ENCODE data around the gene KLC3.

KLC3 gene

GRCh38 chr19:45296355-45296754 is 44.2 kb upstream of the KLC3 start:
- Histone ChIP-seq H3K27me3 (replicated peaks; ENCODE audit: control insufficient read depth, insufficient read depth, low read length) (no peaks in the 10 kb centered on the region), H3K4me3 (replicated peaks; ENCODE audit: low read depth, low read length) (no peak overlapping the region), H3K36me3 (ENCODE audit: control insufficient read depth, insufficient read depth, low read length) (peaks cover 1% of the 10 kb centered on the region)
- DNase-seq (ENCODE audit: extremely low read depth, insufficient read length), result no peak
- TF ChIP-seq CTCF (IDR thresholded peaks at IDR 0.05; ENCODE audit: insufficient read depth, low read length, poor library complexity, severe bottlenecking), result no peak

- H3K36me3 ChIP-seq (ENCODE audit: control insufficient read depth, insufficient read depth, low read length), result peaks cover 1% of the 10 kb centered on the region
- no peak overlapping the region for H3K4me3 ChIP-seq (replicated peaks; ENCODE audit: low read depth, low read length)
- no peak for DNase-seq (ENCODE audit: extremely low read depth, insufficient read length)
- H3K27me3 ChIP-seq (replicated peaks; ENCODE audit: control insufficient read depth, insufficient read depth, low read length), result no peaks in the 10 kb centered on the region
- no peak for TF ChIP-seq CTCF (IDR thresholded peaks at IDR 0.05; ENCODE audit: insufficient read depth, low read length, poor library complexity, severe bottlenecking)
These were observed 42.9 kb upstream of the KLC3 start for GRCh38 chr19:45297674-45298073.

GRCh38 chr19:45298264-45298663 is 42.3 kb upstream of the KLC3 start:
- peaks cover 1% of the 10 kb centered on the region for H3K36me3 ChIP-seq (ENCODE audit: control insufficient read depth, insufficient read depth, low read length)
- no peak for DNase-seq (ENCODE audit: extremely low read depth, insufficient read length)
- no peak overlapping the region for H3K4me3 ChIP-seq (replicated peaks; ENCODE audit: low read depth, low read length)
- TF ChIP-seq CTCF (IDR thresholded peaks at IDR 0.05; ENCODE audit: insufficient read depth, low read length, poor library complexity, severe bottlenecking), result no peak
- H3K27me3 ChIP-seq (replicated peaks; ENCODE audit: control insufficient read depth, insufficient read depth, low read length), result no peaks in the 10 kb centered on the region

DNA sequence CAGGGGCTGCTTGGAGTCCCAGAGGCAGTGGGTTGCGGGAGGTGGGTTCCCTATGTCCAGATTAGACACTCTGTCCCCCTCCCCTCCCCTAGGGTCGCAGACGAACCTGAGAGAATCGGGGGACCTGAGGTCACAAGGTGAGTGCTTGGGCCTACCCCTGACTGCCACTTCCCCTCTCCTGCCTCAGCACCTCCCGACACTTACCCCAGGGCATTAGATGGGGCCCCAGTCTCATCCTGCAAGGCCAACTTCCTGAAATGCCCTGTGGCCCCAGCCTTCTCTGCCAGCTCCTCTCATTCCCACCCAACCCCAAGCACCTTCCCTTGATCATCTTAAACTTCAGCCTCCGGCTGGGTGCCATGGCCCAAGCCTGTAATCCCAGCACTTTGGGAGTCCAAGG is 40.8 kb upstream of the KLC3 start:
- peaks cover 1% of the 10 kb centered on the region for H3K36me3 ChIP-seq (ENCODE audit: control insufficient read depth, insufficient read depth, low read length)
- TF ChIP-seq CTCF (IDR thresholded peaks at IDR 0.05; ENCODE audit: insufficient read depth, low read length, poor library complexity, severe bottlenecking), result no peak
- no peak overlapping the region for H3K4me3 ChIP-seq (replicated peaks; ENCODE audit: low read depth, low read length)
- H3K27me3 ChIP-seq (replicated peaks; ENCODE audit: control insufficient read depth, insufficient read depth, low read length), result no peaks in the 10 kb centered on the region
- DNase-seq (ENCODE audit: extremely low read depth, insufficient read length), result no peak

GRCh38 chr19:45302416-45302815 is 38.1 kb upstream of the KLC3 start:
- H3K27me3 ChIP-seq (replicated peaks; ENCODE audit: control insufficient read depth, insufficient read depth, low read length), result no peaks in the 10 kb centered on the region
- H3K36me3 ChIP-seq (ENCODE audit: control insufficient read depth, insufficient read depth, low read length), result no peaks in the 10 kb centered on the region; the same call in 1 of the 2 replicates
- H3K4me3 ChIP-seq (replicated peaks; ENCODE audit: low read depth, low read length), result no peak overlapping the region
- DNase-seq (ENCODE audit: extremely low read depth, insufficient read length), result no peak
- no peak for TF ChIP-seq CTCF (IDR thresholded peaks at IDR 0.05; ENCODE audit: insufficient read depth, low read length, poor library complexity, severe bottlenecking)

Data from GM06990 (cell line).